Osteocyte (in vitro differentiated cells): Measurements from ENCODE around the gene PCLO. TPM values are rescaled to one million over a fixed set of nuclear protein-coding genes. Genes with fewer than 3 reads are reported as not detected.

Experiments used
- DNase-seq: peaks from one replicate; pipeline ENCODE4 v3.0.0; 2021; ENCODE audit warnings: mixed read lengths; ENCODE audit not compliant: unreplicated experiment; ENCODE audit errors: extremely low spot score
- H3K27ac Mint-ChIP-seq: one replicate; pipeline ENCODE4 v1.8.0; 2021; ENCODE audit warnings: mild to moderate bottlenecking, mixed read lengths; ENCODE audit not compliant: unreplicated experiment
- H3K27me3 Mint-ChIP-seq: one replicate; pipeline ENCODE4 v1.8.0; 2021; ENCODE audit warnings: mixed read lengths; ENCODE audit not compliant: unreplicated experiment
- H3K36me3 Mint-ChIP-seq: one replicate; pipeline ENCODE4 v1.8.0; 2021; ENCODE audit warnings: mixed read lengths; ENCODE audit not compliant: unreplicated experiment
- H3K4me1 Mint-ChIP-seq: one replicate; pipeline ENCODE4 v1.8.0; 2021; ENCODE audit warnings: mixed read lengths; ENCODE audit not compliant: unreplicated experiment
- H3K4me3 Mint-ChIP-seq: one replicate; pipeline ENCODE4 v1.8.0; 2021; ENCODE audit warnings: mild to moderate bottlenecking, moderate library complexity, mixed read lengths; ENCODE audit not compliant: unreplicated experiment
- H3K9me3 Mint-ChIP-seq: one replicate; pipeline ENCODE4 v1.8.0; 2021; ENCODE audit warnings: mixed read lengths; ENCODE audit not compliant: unreplicated experiment
- CTCF ChIP-seq: fragments of 200-600 bp; sonication (generic); IDR thresholded peaks from 2 replicates; pipeline ENCODE4 v1.5.0; 2021; ENCODE audit warnings: antibody characterized with exemption, mild to moderate bottlenecking, moderate library complexity
- total RNA-seq: library from RNA; stranded (reverse); gene quantifications from 2 replicates; pipeline ENCODE4 v1.2.1, GENCODE V29; 2021

PCLO gene
- total RNA-seq, 1 donor from 2014 or later: 1.4 TPM

GRCh38 chr7:83119026-83119382, 43.7 kb downstream of the PCLO start:
- H3K36me3 Mint-ChIP-seq: no peaks in the 10 kb centered on the region
- H3K4me1 Mint-ChIP-seq: no peaks in the 10 kb centered on the region
- H3K27me3 Mint-ChIP-seq: no peaks in the 10 kb centered on the region
- no peak overlapping the region for H3K27ac Mint-ChIP-seq
- H3K9me3 Mint-ChIP-seq: peaks cover 21% of the 10 kb centered on the region
- no peak overlapping the region for H3K4me3 Mint-ChIP-seq
- no peak for TF ChIP-seq CTCF
- no peak for DNase-seq

DNA sequence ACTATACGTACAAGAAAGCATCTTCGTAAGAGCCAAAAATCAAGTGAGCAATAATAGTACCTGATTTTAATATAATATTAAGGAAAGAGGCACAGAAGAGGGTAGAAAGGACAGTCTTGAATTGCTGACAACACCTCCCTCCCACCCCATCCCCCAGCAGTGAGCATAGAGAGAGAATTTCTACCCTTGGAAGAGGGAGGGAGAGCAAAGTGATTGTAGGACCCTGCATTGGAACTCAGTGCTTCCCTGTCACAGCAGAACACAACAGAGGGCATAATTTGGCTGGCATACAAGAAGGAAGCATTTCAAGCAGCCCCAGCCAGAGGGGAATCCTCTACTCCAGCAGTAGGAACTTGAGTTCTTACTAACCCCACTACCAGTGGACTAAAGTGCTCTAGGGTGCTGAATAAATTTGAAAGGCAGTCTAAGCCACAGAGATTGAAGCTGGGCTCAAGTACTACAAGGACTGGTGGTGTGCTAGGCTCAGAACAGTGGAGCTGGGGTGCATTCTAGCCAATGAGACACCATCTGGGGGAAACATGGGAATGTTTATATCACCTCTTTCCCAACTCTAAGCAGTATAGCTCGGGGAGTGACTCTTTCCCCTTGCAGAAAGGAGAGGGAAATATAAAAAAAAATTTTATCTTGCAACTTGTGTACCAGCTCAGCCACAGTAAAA, 44.2 kb downstream of the PCLO start:
- Mint-ChIP-seq H3K27ac (no peak overlapping the region), H3K36me3 (no peaks in the 10 kb centered on the region), H3K9me3 (peaks cover 21% of the 10 kb centered on the region), H3K27me3 (no peaks in the 10 kb centered on the region), H3K4me3 (no peak overlapping the region), H3K4me1 (no peaks in the 10 kb centered on the region)
- no peak for TF ChIP-seq CTCF
- no peak for DNase-seq

- Mint-ChIP-seq H3K4me1 (no peaks in the 10 kb centered on the region), H3K9me3 (peaks cover 16% of the 10 kb centered on the region), H3K27me3 (no peaks in the 10 kb centered on the region), H3K36me3 (no peaks in the 10 kb centered on the region), H3K27ac (no peak overlapping the region), H3K4me3 (no peak overlapping the region)
- TF ChIP-seq CTCF: no peak
- no peak for DNase-seq
These were observed 45.2 kb downstream of the PCLO start for GRCh38 chr7:83117466-83117865.

DNA sequence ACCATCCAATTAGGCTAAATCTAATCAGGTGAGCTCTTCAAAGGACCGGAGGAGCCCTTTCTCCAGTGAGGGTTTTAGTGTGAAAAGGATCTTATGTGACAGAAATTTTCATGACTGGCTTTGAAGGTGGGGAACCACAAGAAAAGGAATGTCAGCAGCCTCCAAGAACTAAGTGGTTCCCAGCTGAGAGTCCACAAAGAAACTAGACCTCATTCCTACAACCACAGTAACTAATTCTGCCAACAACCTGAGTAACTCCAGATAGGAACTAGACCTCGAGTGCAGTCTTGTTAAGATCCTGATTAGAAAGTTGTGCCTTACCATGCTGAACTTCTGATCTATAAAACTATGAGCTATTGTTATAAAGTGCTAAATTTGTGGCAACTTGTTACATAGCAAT, 51.3 kb downstream of the PCLO start:
- Mint-ChIP-seq H3K27ac (no peak overlapping the region), H3K9me3 (no peaks in the 10 kb centered on the region), H3K4me3 (no peak overlapping the region), H3K27me3 (peaks cover 6% of the 10 kb centered on the region), H3K36me3 (no peaks in the 10 kb centered on the region), H3K4me1 (no peaks in the 10 kb centered on the region)
- no peak for DNase-seq
- TF ChIP-seq CTCF: no peak

- Mint-ChIP-seq H3K36me3 (no peaks in the 10 kb centered on the region), H3K9me3 (no peaks in the 10 kb centered on the region), H3K27me3 (peaks cover 6% of the 10 kb centered on the region), H3K27ac (no peak overlapping the region), H3K4me1 (no peaks in the 10 kb centered on the region), H3K4me3 (no peak overlapping the region)
- no peak for DNase-seq
- TF ChIP-seq CTCF: no peak
These were observed 53.3 kb downstream of the PCLO start for GRCh38 chr7:83109352-83109751.
